ENCODE data around the gene BIRC2.

BIRC2 gene

DNA sequence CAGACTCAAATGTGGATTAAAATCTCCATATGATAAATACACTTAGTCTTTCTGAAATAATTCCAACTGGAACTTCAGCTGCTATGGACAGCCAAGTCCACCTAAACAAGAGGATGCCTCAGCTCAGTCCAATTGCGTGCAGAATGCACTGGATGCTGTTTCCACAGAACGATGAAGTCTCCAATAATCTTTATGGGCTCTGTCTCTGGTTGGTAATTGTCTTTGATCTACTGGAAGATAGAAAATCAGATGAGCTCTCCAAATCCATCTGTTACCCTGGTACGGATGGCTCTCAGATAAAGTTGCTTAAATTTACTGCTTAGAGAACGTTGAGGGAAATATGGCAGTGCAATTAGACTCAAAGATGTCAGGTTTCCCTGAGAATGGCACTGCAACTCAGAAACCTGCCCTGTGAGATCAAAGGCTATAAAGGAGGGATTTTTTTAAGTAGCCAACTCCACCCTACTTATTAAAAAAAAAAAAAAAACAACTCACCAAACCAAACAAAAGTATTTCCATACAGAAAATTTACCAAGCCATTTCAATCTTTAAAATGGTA, 30.6 kb upstream of the BIRC2 start:
- Histone ChIP-seq H4K12ac (ENCODE audit: low read depth, low read length) (no peak overlapping the region), H4K91ac (ENCODE audit: low read depth, low read length) (no peak overlapping the region), H3K36me3 (ENCODE audit: control insufficient read depth in 1 of 2, insufficient read depth in 2 of 2, low read length in 2 of 2) (no peaks in the 10 kb centered on the region), H3K4me3 (ENCODE audit: low read depth, low read length) (no peak overlapping the region), H3K23ac (ENCODE audit: low read length) (no peak overlapping the region), H3K4me2 (ENCODE audit: low read length) (no peak overlapping the region), H2BK5ac (ENCODE audit: low read depth, low read length, poor library complexity) (no peak overlapping the region), H2BK12ac (ENCODE audit: low read length) (no peak overlapping the region), H3K14ac (ENCODE audit: low read length) (no peak overlapping the region), H2AFZ (ENCODE audit: insufficient read depth, low read length, poor library complexity) (no peak overlapping the region), H3K79me2 (ENCODE audit: control insufficient read depth, insufficient read depth, low read length, poor library complexity) (no peaks in the 10 kb centered on the region), H3K9me3 (ENCODE audit: insufficient read depth, low read depth, low read length) (no peaks in the 10 kb centered on the region), H2BK120ac (ENCODE audit: insufficient read depth, low read length, poor library complexity) (no peak overlapping the region), H3K4ac (ENCODE audit: low read depth, low read length) (no peak overlapping the region), H3K4me1 (ENCODE audit: control insufficient read depth in 1 of 2, insufficient read depth in 2 of 2, low read length in 2 of 2) (no peaks in the 10 kb centered on the region), H3K18ac (ENCODE audit: low read length) (no peak overlapping the region), H4K8ac (ENCODE audit: low read depth, low read length) (no peak overlapping the region), H2AK5ac (ENCODE audit: low read length) (no peak overlapping the region), H3K27ac (ENCODE audit: low read depth, low read length) (no peak overlapping the region), H3K79me1 (ENCODE audit: low read length) (no peaks in the 10 kb centered on the region), H3K27me3 (ENCODE audit: insufficient read depth, low read length) (no peaks in the 10 kb centered on the region), H3K9ac (ENCODE audit: low read length) (no peak overlapping the region)
- no peak for DNase-seq
- no CpG with 5 or more reads among the region's 4 CpGs for WGBS (ENCODE audit: extremely low coverage, insufficient coverage, insufficient read length)

DNA sequence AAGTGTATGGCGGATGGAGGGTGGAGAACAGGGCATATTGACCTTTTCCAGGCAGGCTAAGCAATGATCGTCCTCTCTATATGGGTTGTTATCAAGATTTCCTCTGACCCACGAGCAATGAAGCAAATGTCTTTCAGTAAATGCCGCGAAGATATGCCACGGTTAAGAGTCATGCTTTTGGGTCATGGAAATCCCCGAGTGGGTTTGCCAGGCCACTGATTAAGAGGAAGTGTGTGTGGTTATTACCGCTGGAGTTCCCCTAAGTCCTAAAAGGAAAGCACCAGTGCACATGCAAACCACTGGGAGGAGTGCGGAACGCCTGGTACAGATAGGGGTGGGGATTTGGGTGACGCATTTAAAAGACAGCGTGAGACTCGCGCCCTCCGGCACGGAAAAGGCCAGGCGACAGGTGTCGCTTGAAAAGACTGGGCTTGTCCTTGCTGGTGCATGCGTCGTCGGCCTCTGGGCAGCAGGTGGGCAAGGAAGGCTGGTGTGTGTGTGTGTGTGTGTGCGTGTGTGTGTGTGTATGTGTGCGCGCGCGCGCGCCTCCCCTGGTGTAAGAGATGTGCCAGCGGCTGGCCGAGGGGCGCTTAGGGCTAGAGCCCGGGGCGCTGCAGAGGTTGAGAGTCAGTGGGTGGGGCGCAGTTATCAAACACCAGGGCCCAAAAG, 29.8 kb upstream of the BIRC2 start, which contains the start of gene BIRC3:
TSS of gene BIRC3 (plus strand) at position 386 of the 669 bp plus-strand sequence. CDS start 7,026 bp downstream, outside the sequence.
- Histone ChIP-seq H4K12ac (ENCODE audit: low read depth, low read length) (no peak within 1 kb of the TSS), H2BK120ac (ENCODE audit: insufficient read depth, low read length, poor library complexity) (no peak within 1 kb of the TSS), H3K27ac (ENCODE audit: low read depth, low read length) (no peak within 1 kb of the TSS), H3K4me1 (ENCODE audit: control insufficient read depth in 1 of 2, insufficient read depth in 2 of 2, low read length in 2 of 2) (no peaks in the 10 kb centered on the region), H4K8ac (ENCODE audit: low read depth, low read length) (no peak within 1 kb of the TSS), H2BK5ac (ENCODE audit: low read depth, low read length, poor library complexity) (no peak within 1 kb of the TSS), H4K91ac (ENCODE audit: low read depth, low read length) (no peak within 1 kb of the TSS), H3K23ac (ENCODE audit: low read length) (no peak within 1 kb of the TSS), H3K14ac (ENCODE audit: low read length) (no peak within 1 kb of the TSS), H3K27me3 (ENCODE audit: insufficient read depth, low read length) (no peaks in the 10 kb centered on the region), H3K9me3 (ENCODE audit: insufficient read depth, low read depth, low read length) (no peaks in the 10 kb centered on the region), H2AFZ (ENCODE audit: insufficient read depth, low read length, poor library complexity) (no peak within 1 kb of the TSS), H3K4me2 (ENCODE audit: low read length) (peak within 1 kb of the TSS; percentile 49), H3K4ac (ENCODE audit: low read depth, low read length) (no peak within 1 kb of the TSS), H3K18ac (ENCODE audit: low read length) (no peak within 1 kb of the TSS), H2AK5ac (ENCODE audit: low read length) (no peak within 1 kb of the TSS), H3K36me3 (ENCODE audit: control insufficient read depth in 1 of 2, insufficient read depth in 2 of 2, low read length in 2 of 2) (no peaks in the 10 kb centered on the region), H3K79me2 (ENCODE audit: control insufficient read depth, insufficient read depth, low read length, poor library complexity) (no peaks in the 10 kb centered on the region), H3K4me3 (ENCODE audit: low read depth, low read length) (no peak within 1 kb of the TSS), H2BK12ac (ENCODE audit: low read length) (no peak within 1 kb of the TSS), H3K79me1 (ENCODE audit: low read length) (no peaks in the 10 kb centered on the region), H3K9ac (ENCODE audit: low read length) (no peak within 1 kb of the TSS)
- WGBS (ENCODE audit: extremely low coverage, insufficient coverage, insufficient read length), result no CpG with 5 or more reads among the region's 34 CpGs
- DNase-seq, result peak; percentile 96 to 97

DNA sequence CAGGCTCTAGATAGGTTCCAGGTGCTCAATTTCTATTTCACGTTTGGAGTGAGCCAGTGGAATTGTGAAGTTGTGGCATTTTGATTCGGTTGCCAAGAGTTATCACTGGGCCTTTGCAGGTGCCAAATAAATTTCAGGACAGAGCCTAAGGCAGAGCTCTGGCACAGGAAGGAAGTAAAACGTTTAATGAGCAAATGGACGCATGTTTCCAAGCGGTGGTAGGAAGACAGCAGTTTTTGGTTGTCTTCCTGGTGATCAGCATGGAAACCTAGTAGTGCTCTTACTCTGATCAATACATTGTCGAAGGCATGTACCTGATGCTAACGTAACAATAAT, 29.3 kb upstream of the BIRC2 start:
- Histone ChIP-seq H3K27me3 (ENCODE audit: insufficient read depth, low read length) (no peaks in the 10 kb centered on the region), H3K23ac (ENCODE audit: low read length) (no peak overlapping the region), H3K4me2 (ENCODE audit: low read length) (peak overlapping the region; percentile 49), H2BK12ac (ENCODE audit: low read length) (no peak overlapping the region), H3K14ac (ENCODE audit: low read length) (no peak overlapping the region), H2BK5ac (ENCODE audit: low read depth, low read length, poor library complexity) (no peak overlapping the region), H2AFZ (ENCODE audit: insufficient read depth, low read length, poor library complexity) (no peak overlapping the region), H3K4ac (ENCODE audit: low read depth, low read length) (no peak overlapping the region), H3K79me2 (ENCODE audit: control insufficient read depth, insufficient read depth, low read length, poor library complexity) (no peaks in the 10 kb centered on the region), H3K9me3 (ENCODE audit: insufficient read depth, low read depth, low read length) (no peaks in the 10 kb centered on the region), H3K4me1 (ENCODE audit: control insufficient read depth in 1 of 2, insufficient read depth in 2 of 2, low read length in 2 of 2) (no peaks in the 10 kb centered on the region), H3K36me3 (ENCODE audit: control insufficient read depth in 1 of 2, insufficient read depth in 2 of 2, low read length in 2 of 2) (no peaks in the 10 kb centered on the region), H2BK120ac (ENCODE audit: insufficient read depth, low read length, poor library complexity) (no peak overlapping the region), H3K79me1 (ENCODE audit: low read length) (no peaks in the 10 kb centered on the region), H4K8ac (ENCODE audit: low read depth, low read length) (no peak overlapping the region), H3K9ac (ENCODE audit: low read length) (no peak overlapping the region), H3K4me3 (ENCODE audit: low read depth, low read length) (no peak overlapping the region), H2AK5ac (ENCODE audit: low read length) (no peak overlapping the region), H4K91ac (ENCODE audit: low read depth, low read length) (no peak overlapping the region), H3K18ac (ENCODE audit: low read length) (no peak overlapping the region), H3K27ac (ENCODE audit: low read depth, low read length) (no peak overlapping the region), H4K12ac (ENCODE audit: low read depth, low read length) (no peak overlapping the region)
- no CpG with 5 or more reads among the region's 7 CpGs for WGBS (ENCODE audit: extremely low coverage, insufficient coverage, insufficient read length)
- no peak for DNase-seq

DNA sequence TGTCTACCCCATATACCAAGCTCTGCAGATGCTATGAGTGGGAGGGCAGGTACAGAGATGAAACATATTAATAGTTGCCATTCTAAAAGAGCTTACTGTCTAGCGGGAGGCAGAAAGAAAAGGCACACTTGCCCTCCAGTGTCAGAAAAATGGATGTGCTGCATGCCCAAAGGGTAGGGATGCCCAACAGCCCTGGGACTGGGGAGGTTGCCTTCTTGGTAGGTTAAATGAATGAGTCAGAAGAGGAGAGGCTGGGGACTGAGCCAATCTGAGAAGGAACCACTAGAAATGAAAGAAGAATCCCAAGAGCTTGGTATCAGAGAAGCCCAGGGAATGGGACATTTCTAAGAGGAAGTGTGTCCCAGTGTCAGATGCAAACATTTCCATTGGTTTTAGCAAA, 28.5 kb upstream of the BIRC2 start:
- H3K27me3 ChIP-seq (ENCODE audit: insufficient read depth, low read length), result no peaks in the 10 kb centered on the region
- H3K4ac ChIP-seq (ENCODE audit: low read depth, low read length), result no peak overlapping the region
- no peak overlapping the region for H2BK12ac ChIP-seq (ENCODE audit: low read length)
- H2BK5ac ChIP-seq (ENCODE audit: low read depth, low read length, poor library complexity), result no peak overlapping the region
- H3K9ac ChIP-seq (ENCODE audit: low read length), result no peak overlapping the region
- H3K4me3 ChIP-seq (ENCODE audit: low read depth, low read length), result no peak overlapping the region
- no peak overlapping the region for H4K91ac ChIP-seq (ENCODE audit: low read depth, low read length)
- H3K18ac ChIP-seq (ENCODE audit: low read length), result no peak overlapping the region
- no peaks in the 10 kb centered on the region for H3K36me3 ChIP-seq (ENCODE audit: control insufficient read depth in 1 of 2, insufficient read depth in 2 of 2, low read length in 2 of 2)
- WGBS (ENCODE audit: extremely low coverage, insufficient coverage, insufficient read length), result no CpG with 5 or more reads among the region's 1 CpG
- H4K12ac ChIP-seq (ENCODE audit: low read depth, low read length), result no peak overlapping the region
- H2BK120ac ChIP-seq (ENCODE audit: insufficient read depth, low read length, poor library complexity), result no peak overlapping the region
- H3K79me2 ChIP-seq (ENCODE audit: control insufficient read depth, insufficient read depth, low read length, poor library complexity), result no peaks in the 10 kb centered on the region
- H3K4me1 ChIP-seq (ENCODE audit: control insufficient read depth in 1 of 2, insufficient read depth in 2 of 2, low read length in 2 of 2), result no peaks in the 10 kb centered on the region
- H3K9me3 ChIP-seq (ENCODE audit: insufficient read depth, low read depth, low read length), result no peaks in the 10 kb centered on the region
- H2AK5ac ChIP-seq (ENCODE audit: low read length), result no peak overlapping the region
- no peak overlapping the region for H4K8ac ChIP-seq (ENCODE audit: low read depth, low read length)
- peak in 1 of 2 donors; percentile 18 for DNase-seq
- no peak overlapping the region for H3K14ac ChIP-seq (ENCODE audit: low read length)
- H3K79me1 ChIP-seq (ENCODE audit: low read length), result no peaks in the 10 kb centered on the region
- H3K23ac ChIP-seq (ENCODE audit: low read length), result no peak overlapping the region
- H2AFZ ChIP-seq (ENCODE audit: insufficient read depth, low read length, poor library complexity), result no peak overlapping the region
- no peak overlapping the region for H3K4me2 ChIP-seq (ENCODE audit: low read length)
- H3K27ac ChIP-seq (ENCODE audit: low read depth, low read length), result no peak overlapping the region

All from trophoblast cell (in vitro differentiated cells and primary cell).